ENCODE data around the gene MAN1C1. TPM values are rescaled to one million over a fixed set of nuclear protein-coding genes. Genes with fewer than 3 reads are reported as not detected.
A peak's percentile ranks its signal among the peaks of the same experiment; 100 is the strongest.

The MAN1C1 gene
- total RNA-seq, 1 experiment from 2014 or later, result 9.3 TPM

DNA sequence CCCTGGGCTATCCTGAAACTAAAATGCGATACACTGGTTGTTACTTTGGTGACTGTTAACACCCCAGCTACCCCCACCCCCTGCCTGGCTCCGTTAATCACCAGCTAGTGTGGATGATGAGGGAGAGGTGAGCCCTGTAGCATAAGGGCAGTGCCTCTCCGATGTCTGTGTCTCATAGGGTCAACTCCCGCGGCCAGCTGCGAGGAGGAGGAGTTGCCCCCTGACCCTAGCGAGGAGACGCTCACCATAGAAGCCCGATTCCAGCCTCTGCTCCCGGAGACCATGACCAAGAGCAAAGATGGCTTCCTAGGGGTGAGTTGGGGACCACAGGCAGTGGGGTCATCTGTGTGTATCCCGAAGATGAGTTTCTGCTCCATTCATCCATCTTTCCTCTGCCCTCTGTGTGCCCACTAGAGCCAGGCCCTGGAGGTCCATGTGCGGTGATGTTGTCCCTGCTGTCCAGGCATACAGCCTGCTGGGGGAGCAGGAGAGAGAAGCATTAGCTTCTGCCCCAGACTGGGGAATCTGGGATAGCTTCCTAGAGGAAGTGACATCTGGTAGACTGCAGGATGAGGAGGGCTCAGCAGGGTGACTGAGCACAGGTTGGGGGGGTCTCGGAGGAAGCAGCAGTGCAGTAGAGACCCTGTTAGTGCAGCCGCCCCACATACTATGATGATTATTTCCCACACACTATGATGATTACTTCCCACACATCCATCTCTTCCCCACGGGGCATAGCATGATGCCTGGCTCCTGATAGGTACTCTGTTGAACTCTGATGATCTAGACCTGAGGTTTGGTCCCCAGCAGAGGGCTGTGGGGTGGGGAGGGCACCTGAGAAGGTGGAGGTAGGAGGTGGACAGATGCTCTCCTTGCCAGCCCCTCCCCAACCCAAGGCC lies 188.6 kb downstream of the MAN1C1 start:
- Histone ChIP-seq H2BK15ac (ENCODE audit: low read depth, low read length) (no peak overlapping the region), H3K14ac (ENCODE audit: insufficient read depth, low read length) (no peak overlapping the region; the same call in 1 of the 2 replicates), H3K79me1 (ENCODE audit: insufficient read depth, low read depth, low read length, poor library complexity, severe bottlenecking) (no peaks in the 10 kb centered on the region), H3K56ac (ENCODE audit: insufficient read length, low read depth, low read length) (no peak overlapping the region), H3K27me3 (ENCODE audit: insufficient read depth, low read length) (no peaks in the 10 kb centered on the region), H3K4ac (ENCODE audit: low read depth, low read length) (no peak overlapping the region), H3K23me2 (ENCODE audit: insufficient read length, low read depth, low read length, poor library complexity, severe bottlenecking) (peaks cover 6% of the 10 kb centered on the region), H4K91ac (ENCODE audit: insufficient read length, low read depth, low read length) (no peak overlapping the region), H2BK20ac (ENCODE audit: low read depth, low read length, poor library complexity, severe bottlenecking) (no peak overlapping the region), H3K27ac (ENCODE audit: insufficient read length, low read depth, low read length) (no peak overlapping the region), H4K20me1 (ENCODE audit: control insufficient read depth, insufficient read depth, insufficient read length) (no peaks in the 10 kb centered on the region), H3K79me2 (ENCODE audit: insufficient read depth, low read length) (no peaks in the 10 kb centered on the region), H3K9me3 (ENCODE audit: control insufficient read depth, low read depth, low read length) (no peaks in the 10 kb centered on the region), H4K8ac (replicated peaks; ENCODE audit: insufficient read length, low read depth, low read length) (no peak overlapping the region), H3K23ac (ENCODE audit: insufficient read length, low read depth, low read length) (no peak overlapping the region), H4K5ac (ENCODE audit: insufficient read length, low read depth, low read length) (no peak overlapping the region), H3K4me1 (ENCODE audit: insufficient read depth, low read length) (no peaks in the 10 kb centered on the region), H3K18ac (ENCODE audit: insufficient read length, low read depth, low read length) (no peak overlapping the region), H3K4me2 (ENCODE audit: insufficient read depth, insufficient read length, low read length) (no peak overlapping the region), H2BK5ac (ENCODE audit: insufficient read length, low read length) (no peak overlapping the region), H2BK12ac (ENCODE audit: insufficient read length, low read depth, low read length) (no peak overlapping the region), H3K9ac (ENCODE audit: extremely low read depth, insufficient read length, low read length) (no peak overlapping the region), H3T11ph (ENCODE audit: low read length) (no peak overlapping the region), H2BK120ac (ENCODE audit: low read depth, low read length, poor library complexity, severe bottlenecking) (no peak overlapping the region), H2AK5ac (ENCODE audit: insufficient read length, low read length) (no peak overlapping the region), H2AFZ (ENCODE audit: low read length) (no peak overlapping the region)
- TF ChIP-seq, protein P1, sequence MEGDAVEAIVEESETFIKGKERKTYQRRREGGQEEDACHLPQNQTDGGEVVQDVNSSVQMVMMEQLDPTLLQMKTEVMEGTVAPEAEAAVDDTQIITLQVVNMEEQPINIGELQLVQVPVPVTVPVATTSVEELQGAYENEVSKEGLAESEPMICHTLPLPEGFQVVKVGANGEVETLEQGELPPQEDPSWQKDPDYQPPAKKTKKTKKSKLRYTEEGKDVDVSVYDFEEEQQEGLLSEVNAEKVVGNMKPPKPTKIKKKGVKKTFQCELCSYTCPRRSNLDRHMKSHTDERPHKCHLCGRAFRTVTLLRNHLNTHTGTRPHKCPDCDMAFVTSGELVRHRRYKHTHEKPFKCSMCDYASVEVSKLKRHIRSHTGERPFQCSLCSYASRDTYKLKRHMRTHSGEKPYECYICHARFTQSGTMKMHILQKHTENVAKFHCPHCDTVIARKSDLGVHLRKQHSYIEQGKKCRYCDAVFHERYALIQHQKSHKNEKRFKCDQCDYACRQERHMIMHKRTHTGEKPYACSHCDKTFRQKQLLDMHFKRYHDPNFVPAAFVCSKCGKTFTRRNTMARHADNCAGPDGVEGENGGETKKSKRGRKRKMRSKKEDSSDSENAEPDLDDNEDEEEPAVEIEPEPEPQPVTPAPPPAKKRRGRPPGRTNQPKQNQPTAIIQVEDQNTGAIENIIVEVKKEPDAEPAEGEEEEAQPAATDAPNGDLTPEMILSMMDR (conservative IDR thresholded peaks at IDR 0.05), result no peak
- peak overlapping the region in 1 of 3 experiments; percentile 33; a peak in 1 of 7 replicates for H3K27ac Mint-ChIP-seq
- no peaks in the 10 kb centered on the region for H3K9me3 Mint-ChIP-seq
- no CpG with 5 or more reads among the region's 15 CpGs for WGBS (ENCODE audit: extremely low coverage, insufficient read length, low lambda C conversion rate)
- H3K4me3 Mint-ChIP-seq, result no peak overlapping the region
- peaks cover 15 to 26% of the 10 kb centered on the region in 2 experiments for H3K4me1 Mint-ChIP-seq
- H3K27me3 Mint-ChIP-seq (ENCODE audit: low read depth), result no peaks in the 10 kb centered on the region
- peaks cover 7 to 56% (median 23%) of the 10 kb centered on the region in 3 experiments; a peak in 6 of 7 replicates for H3K36me3 Mint-ChIP-seq (ENCODE audit: insufficient read depth in 1 of 3, low read depth in 3 of 3)
- DNase-seq, result no peak
